ACHN (cell line): ENCODE results near the gene RPL7A.

Experiments
- DNase-seq: peaks from one replicate; pipeline ENCODE4 v3.0.0-alpha.2; 2015
- in situ Hi-C: cut with HindIII; loops from 2 replicates; pipeline ENCODE4 v1.10.0; 2017; ENCODE audit warnings: low sequenced_read_pairs, low pct_ligation_motif_present, low pct_unique_long_range_greater_than_20kb

Gene RPL7A

GRCh38 chr9:133342570-133342969 is 5.4 kb upstream of the RPL7A start:
- in situ Hi-C loops, result no loop called here
- no peak for DNase-seq

- DNase-seq, result no peak
- in situ Hi-C loops, result no loop called here
These were observed 3.9 kb upstream of the RPL7A start for GRCh38 chr9:133344071-133344470.

GRCh38 chr9:133344979-133345378 is 3.0 kb upstream of the RPL7A start:
- no peak for DNase-seq
- in situ Hi-C loops, result no loop called here

- no peak for DNase-seq
- in situ Hi-C loops, result no loop called here
These were observed 2.4 kb upstream of the RPL7A start for GRCh38 chr9:133345596-133345995.

GRCh38 chr9:133346021-133346785 is 1.8 kb upstream of the RPL7A start:
- in situ Hi-C loops, result no loop called here
- no peak for DNase-seq

- in situ Hi-C loops, result no loop called here
- peak; percentile 39 for DNase-seq
These were observed 468 bp upstream of the RPL7A start for GRCh38 chr9:133347515-133347984.

GRCh38 chr9:133348718-133349573 is 928 bp downstream of the RPL7A start:
- in situ Hi-C loops, result no loop called here
- no peak for DNase-seq

- in situ Hi-C loops, result no loop called here
- no peak for DNase-seq
These were observed 2.1 kb downstream of the RPL7A start for GRCh38 chr9:133349965-133350616.

GRCh38 chr9:133351526-133351907 is 3.5 kb downstream of the RPL7A start:
- in situ Hi-C loops, result no loop called here
- DNase-seq, result no peak

- in situ Hi-C loops, result no loop called here
- peak; percentile 59 for DNase-seq
These were observed 4.1 kb downstream of the RPL7A start for GRCh38 chr9:133351908-133352634.

GRCh38 chr9:133352635-133353340 is 4.8 kb downstream of the RPL7A start:
- no peak for DNase-seq
- in situ Hi-C loops, result no loop called here

- in situ Hi-C loops, result no loop called here
- no peak for DNase-seq
These were observed 5.5 kb downstream of the RPL7A start for GRCh38 chr9:133353548-133353947.

- no peak for DNase-seq
- in situ Hi-C loops, result no loop called here
These were observed 6.7 kb downstream of the RPL7A start for GRCh38 chr9:133354766-133355165.

- peak; percentile 11 for DNase-seq
- in situ Hi-C loops, result no loop called here
These were observed 7.9 kb downstream of the RPL7A start for GRCh38 chr9:133355881-133356357.

- peak; percentile 81 for DNase-seq
These were observed 8.5 kb downstream of the RPL7A start, which contains the start of the genes SURF1 and SURF2 for GRCh38 chr9:133356391-133357091. TSS of gene SURF1 (minus strand) at chr9:133356487. CDS start at chr9:133356453, 34 bp downstream. TSS of gene SURF2 (plus strand) at chr9:133356550. CDS start at chr9:133356593, 43 bp downstream.

GRCh38 chr9:133357656-133358055 is 9.6 kb downstream of the RPL7A start:
- no peak for DNase-seq
- in situ Hi-C loops, result no loop called here

More at GRCh38 chr9:133356391-133357091, 8.5 kb downstream of the RPL7A start, which contains the start of the genes SURF1 and SURF2:
- in situ Hi-C loops, result no loop called here
